GM18858 (cell line): ENCODE measurements around the gene MRPS31.

Source experiments
- ATAC-seq: cut with Tn5 transposase; IDR thresholded peaks from one replicate; pipeline ENCODE4 v1.9.1; 2021; ENCODE audit not compliant: unreplicated experiment

MRPS31 gene

GRCh38 chr13:40770934-40771618 lies at the start of gene MRPS31:
TSS of gene MRPS31 (minus strand) at chr13:40771190. CDS start at chr13:40771136, 54 bp downstream.
- ATAC-seq = peak; percentile 90

- ATAC-seq = no peak
Observed at GRCh38 chr13:40819797-40820315, 48.9 kb upstream of the MRPS31 start.

GRCh38 chr13:40818926-40819325 lies 47.9 kb upstream of the MRPS31 start:
- no peak for ATAC-seq

- ATAC-seq = no peak
Observed at GRCh38 chr13:40814803-40815202, 43.8 kb upstream of the MRPS31 start.

- no peak for ATAC-seq
Observed at GRCh38 chr13:40813667-40814454, 42.9 kb upstream of the MRPS31 start.

GRCh38 chr13:40812724-40813445 lies 41.9 kb upstream of the MRPS31 start:
- ATAC-seq = no peak

- no peak for ATAC-seq
Observed at GRCh38 chr13:40812102-40812501, 41.1 kb upstream of the MRPS31 start.

GRCh38 chr13:40809471-40809870 lies 38.5 kb upstream of the MRPS31 start:
- no peak for ATAC-seq

- no peak for ATAC-seq
Observed at GRCh38 chr13:40806241-40806640, 35.3 kb upstream of the MRPS31 start.

- no peak for ATAC-seq
Observed at GRCh38 chr13:40803316-40803715, 32.3 kb upstream of the MRPS31 start.

GRCh38 chr13:40801255-40802217 lies 30.5 kb upstream of the MRPS31 start:
- no peak for ATAC-seq

GRCh38 chr13:40800559-40800958 lies 29.6 kb upstream of the MRPS31 start:
- no peak for ATAC-seq

GRCh38 chr13:40799508-40799907 lies 28.5 kb upstream of the MRPS31 start:
- ATAC-seq = no peak

GRCh38 chr13:40798380-40798779 lies 27.4 kb upstream of the MRPS31 start:
- ATAC-seq = no peak

GRCh38 chr13:40796649-40797048 lies 25.7 kb upstream of the MRPS31 start:
- no peak for ATAC-seq

- ATAC-seq = no peak
Observed at GRCh38 chr13:40794414-40795368, 23.7 kb upstream of the MRPS31 start.

GRCh38 chr13:40793339-40793738 lies 22.3 kb upstream of the MRPS31 start:
- no peak for ATAC-seq

- ATAC-seq = peak; percentile 36
Observed at GRCh38 chr13:40792284-40793051, 21.5 kb upstream of the MRPS31 start.
